Glomerular visceral epithelial cell (primary cell): ENCODE data around the gene CYP46A1.

ENCODE experiments used
- DNase-seq: peaks from one replicate; pipeline ENCODE4 v3.0.0-alpha.2; 2016; ENCODE audit errors: extremely low spot score

CYP46A1 gene

DNA sequence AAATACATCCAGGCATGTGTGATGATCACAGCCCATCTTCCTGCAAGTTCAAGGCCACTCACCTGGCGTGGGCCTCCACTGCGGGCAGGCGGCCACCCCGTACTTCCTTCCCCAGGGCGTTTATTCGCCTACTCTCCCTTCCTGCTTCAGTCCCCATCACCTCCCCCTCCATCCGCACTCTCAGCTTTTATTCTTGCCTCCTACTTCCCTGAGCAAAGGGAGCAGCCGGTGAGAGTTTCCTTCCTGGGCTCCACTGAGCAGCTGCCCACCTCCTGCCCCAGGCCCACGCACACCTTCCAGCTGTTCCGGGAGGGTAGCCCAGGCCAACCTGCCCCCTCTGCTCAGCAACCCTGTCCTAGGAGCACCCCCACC is 4.1 kb downstream of the CYP46A1 start:
- DNase-seq = no peak

DNA sequence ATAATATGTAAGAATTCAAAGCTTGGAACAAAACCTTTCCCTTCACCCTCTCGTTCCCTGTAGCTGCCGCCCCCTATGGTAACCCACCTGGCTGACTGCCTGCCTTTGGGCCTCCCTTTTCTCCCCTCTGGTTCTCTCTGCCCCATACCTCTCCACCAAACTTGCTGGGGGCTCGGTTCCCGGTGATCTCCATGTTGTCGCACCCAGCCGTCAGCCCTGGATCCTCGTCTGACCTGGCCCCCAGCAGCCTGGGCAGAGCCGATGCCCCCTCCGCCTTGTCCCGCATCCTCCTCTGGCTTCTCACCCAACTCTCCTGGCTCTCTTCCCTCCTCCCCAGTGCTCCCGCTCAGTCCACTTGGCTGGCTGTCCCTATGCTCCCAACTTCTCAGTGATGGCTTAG is 4.5 kb downstream of the CYP46A1 start:
- no peak for DNase-seq

DNA sequence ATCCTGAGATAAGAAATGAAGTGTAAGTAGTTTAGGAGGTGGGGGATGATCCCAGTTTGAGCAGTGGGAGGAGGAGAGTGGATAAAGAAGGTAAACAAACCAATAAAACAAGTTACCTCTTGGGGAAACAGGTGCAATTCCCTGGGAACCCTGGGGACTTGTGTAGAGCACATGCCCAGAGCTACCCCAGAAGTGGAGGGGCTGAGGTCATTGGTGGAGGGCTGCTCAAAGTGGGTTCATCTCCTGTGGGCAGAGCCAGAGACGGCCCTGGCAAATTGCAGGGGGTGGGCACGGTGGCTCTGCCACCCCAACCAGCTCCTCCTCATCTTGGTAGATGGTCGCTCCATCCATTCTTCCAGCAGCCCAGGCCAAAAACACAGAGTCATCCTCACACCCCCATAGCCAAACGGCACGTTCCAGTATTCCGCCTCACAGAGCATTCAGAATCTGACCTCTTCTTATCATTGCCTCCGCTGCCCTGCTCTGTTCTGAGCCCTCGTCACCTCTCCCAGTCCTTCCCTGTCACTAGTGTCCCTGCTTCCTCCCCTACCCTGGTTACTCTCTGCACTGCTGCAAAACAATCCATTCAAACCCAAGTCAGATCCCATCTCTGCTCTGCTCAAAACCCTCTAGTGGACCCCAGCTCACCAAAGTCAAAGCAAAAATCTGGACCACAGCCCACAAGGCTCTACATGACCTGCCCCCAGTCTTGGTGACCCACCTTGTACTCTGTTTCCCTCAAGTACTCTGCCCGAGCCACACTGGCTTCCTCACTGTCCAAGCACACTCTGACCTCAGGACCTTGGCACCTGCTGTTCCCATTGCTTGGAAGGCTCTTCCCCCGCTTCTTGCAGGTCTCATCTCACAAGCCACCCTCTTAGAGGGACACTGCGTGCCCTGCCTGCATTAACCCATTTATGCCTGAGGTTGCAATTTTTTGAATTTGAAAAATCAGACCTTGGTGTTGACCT is 5.5 kb downstream of the CYP46A1 start:
- no peak for DNase-seq

GRCh38 chr14:99690636-99691035 is 6.5 kb downstream of the CYP46A1 start:
- no peak for DNase-seq

- DNase-seq = no peak
Measured at GRCh38 chr14:99691111-99691885, 7.2 kb downstream of the CYP46A1 start.

- no peak for DNase-seq
Measured at GRCh38 chr14:99693918-99694317, 9.8 kb downstream of the CYP46A1 start.

GRCh38 chr14:99696929-99697328 is 12.8 kb downstream of the CYP46A1 start:
- DNase-seq = no peak

DNA sequence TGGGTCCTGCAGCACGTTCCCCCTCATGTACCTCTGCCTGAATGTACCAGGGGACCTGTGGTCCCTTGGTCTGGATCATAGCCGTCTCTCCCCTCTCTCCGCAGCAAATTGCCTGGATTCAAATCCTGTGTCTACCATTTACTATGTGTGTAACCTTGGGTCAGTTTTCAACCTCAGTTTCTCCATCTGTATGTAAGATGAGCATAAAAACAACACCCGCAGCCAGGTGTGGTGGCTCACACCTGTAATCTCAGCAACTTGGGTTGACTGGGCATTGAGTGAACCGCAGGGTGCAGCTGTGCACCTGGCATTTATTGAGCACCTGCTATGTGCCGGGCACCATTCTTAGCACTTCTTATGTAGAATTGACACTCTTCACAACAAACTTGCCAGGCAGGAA is 14.1 kb downstream of the CYP46A1 start:
- DNase-seq = no peak

DNA sequence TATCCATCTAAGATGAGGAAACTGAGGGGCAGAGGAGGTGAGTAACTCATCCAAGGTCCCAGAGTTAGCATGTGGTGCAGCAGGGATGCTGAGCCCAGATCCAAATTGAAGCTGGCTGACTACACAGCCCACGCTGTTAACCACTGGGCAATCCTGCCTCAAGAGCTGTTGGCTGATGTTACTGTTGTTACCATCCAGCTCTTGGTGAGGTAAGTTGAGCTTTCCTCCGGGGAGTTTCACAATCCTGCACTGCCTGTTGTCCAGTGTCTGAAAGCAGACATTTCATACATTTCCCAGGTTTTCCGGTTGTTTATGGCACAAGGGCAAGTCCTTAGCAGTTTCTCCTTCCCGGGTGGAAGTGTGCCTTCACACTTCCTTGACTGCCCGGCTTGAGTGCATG is 14.5 kb downstream of the CYP46A1 start:
- no peak for DNase-seq

- DNase-seq = no peak
Measured at GRCh38 chr14:99699085-99699760, 15.1 kb downstream of the CYP46A1 start.

DNA sequence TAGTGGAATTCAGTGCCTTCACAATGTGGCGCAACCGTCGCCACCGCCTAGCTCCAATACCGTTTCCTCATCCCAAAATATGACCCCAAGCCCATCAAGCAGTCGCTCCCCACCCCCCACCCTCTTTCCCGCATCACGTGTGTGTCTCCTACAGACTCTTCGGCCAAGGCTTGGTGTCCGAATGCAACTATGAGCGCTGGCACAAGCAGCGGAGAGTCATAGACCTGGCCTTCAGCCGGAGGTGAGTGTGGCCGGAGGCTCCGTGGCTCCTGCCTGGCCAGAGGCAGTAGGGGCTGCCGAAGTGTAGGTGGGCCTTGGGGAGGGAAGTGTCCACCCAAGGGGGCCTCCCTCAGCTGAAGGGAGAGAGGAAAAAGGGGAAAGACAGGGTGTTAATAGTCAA is 15.8 kb downstream of the CYP46A1 start:
- DNase-seq = no peak

DNA sequence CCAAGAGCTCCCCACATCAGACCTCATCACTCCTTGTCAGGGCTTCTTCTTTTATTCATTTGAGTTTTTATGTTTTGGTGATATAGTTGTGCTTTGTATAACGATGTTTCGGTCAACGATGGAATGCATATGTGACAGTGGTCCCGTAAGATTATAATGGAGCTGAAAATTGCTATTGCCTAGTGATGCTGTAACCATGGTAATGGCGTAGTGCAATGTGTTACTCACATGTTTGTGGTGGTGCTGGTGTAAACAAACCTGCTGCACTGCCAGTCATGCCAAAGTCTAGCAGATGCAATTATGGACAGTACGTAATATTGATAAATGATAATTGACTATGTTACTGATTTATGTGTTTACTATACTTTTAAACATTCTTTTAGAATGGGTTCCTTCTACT is 16.3 kb downstream of the CYP46A1 start:
- DNase-seq = no peak

DNA sequence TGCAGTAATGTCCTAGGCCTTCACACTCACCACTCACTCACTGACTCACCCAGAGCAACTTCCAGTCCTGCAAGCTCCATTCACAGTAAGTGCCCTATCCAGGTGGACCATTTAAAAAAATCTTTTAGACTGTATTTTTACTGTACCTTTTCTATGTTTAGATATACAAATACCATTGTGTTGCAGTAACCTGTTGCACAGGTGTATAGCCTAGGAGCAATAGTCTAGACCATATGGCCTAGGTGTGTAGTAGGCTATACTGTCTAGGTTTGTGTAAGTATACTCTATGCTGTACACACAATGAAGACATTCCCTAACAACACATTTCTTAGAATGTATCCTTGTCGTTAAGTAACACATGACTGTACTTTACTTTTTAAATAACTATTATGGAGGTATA is 17.2 kb downstream of the CYP46A1 start:
- no peak for DNase-seq

- DNase-seq = no peak
Measured at GRCh38 chr14:99702115-99702514, 18.0 kb downstream of the CYP46A1 start.

GRCh38 chr14:99703381-99703780 is 19.3 kb downstream of the CYP46A1 start:
- DNase-seq = no peak

DNA sequence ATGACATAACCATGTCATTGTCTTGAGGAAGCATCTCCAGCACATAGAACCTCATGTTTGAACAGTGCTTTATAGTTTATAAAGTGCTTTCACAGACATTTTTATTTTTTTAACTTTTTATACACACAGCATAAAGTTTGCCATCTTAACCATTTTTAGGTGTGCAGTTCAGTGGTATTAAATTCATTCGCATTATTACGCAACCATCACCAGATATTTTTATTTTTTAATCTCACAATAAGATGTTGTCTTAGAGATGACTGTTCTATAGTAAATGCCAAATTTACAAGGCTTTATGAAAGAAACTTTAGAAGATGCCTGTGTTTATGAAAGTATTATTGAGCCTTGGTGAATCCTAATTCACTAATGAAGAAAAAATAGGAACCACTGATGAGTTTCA is 19.9 kb downstream of the CYP46A1 start:
- DNase-seq = no peak

- no peak for DNase-seq
Measured at GRCh38 chr14:99706107-99706900, 22.2 kb downstream of the CYP46A1 start.

DNA sequence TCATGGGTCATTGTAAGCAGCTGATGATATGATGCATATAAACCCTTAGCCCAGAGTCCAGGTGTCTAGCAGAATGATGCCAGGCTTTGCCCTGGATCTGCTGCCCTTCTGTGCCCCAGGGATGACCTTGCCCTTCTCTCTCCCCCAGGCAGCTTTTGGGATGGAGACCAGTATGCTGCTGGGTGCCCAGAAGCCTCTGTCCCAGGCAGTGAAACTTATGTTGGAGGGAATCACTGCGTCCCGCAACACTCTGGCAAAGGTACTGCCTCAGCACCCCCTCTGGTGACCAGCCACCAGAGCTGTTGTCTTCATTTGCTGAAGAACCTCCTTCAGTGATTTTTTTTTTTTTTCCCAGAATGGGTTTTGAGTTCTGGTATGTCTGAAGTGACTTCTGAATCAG is 23.3 kb downstream of the CYP46A1 start:
- DNase-seq = no peak

GRCh38 chr14:99707921-99708320 is 23.8 kb downstream of the CYP46A1 start:
- DNase-seq = no peak

DNA sequence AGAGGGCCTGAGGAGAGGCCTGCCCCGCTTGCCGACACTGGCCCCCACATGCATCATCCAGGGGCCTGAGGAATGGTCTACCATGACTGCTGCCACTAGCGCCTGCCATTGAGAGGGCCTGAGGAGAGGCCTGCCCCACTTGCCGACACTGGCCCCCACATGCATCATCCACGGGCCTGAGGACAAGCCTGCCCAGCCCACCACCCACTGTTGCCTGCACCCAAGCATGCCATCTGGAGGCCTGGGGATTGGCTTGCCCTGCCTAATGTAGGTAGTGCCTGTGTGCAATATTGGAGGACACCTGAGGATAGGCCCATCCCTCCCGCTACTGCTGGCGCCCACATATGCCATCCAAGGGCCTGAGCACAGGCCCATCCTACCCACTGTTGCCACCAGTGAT is 24.4 kb downstream of the CYP46A1 start:
- DNase-seq = no peak

- no peak for DNase-seq
Measured at GRCh38 chr14:99713972-99714371, 29.9 kb downstream of the CYP46A1 start.
